Endothelial cell of umbilical vein (primary cell): ENCODE results near the gene AK6.

ENCODE experiments used
- CTCF ChIP-seq, 2 donors: IDR thresholded peaks; 1 replicate in 1 of 2; 2 replicates in 1 of 2; pipeline ENCODE4 v1.5.1; 2011; ENCODE audit warnings: low read length in 2 of 2, mild to moderate bottlenecking in 2 of 2, moderate library complexity in 2 of 2, control low read depth in 1 of 2, inconsistent platforms in 1 of 2, low read depth in 1 of 2; ENCODE audit not compliant: insufficient read depth in 1 of 2; ENCODE audit errors: extremely low read depth in 1 of 2
- EZH2 ChIP-seq: IDR thresholded peaks from 2 replicates; pipeline ENCODE4 v1.6.1; 2012; ENCODE audit warnings: borderline replicate concordance, low read depth, mild to moderate bottlenecking, moderate library complexity, low read length, inconsistent platforms; ENCODE audit not compliant: severe bottlenecking
- FOS ChIP-seq: IDR thresholded peaks from 2 replicates; pipeline ENCODE4 v1.6.1; 2011; ENCODE audit warnings: mild to moderate bottlenecking, low read length, moderate library complexity, borderline replicate concordance; ENCODE audit not compliant: insufficient read depth
- MAX ChIP-seq: IDR thresholded peaks from 2 replicates; pipeline ENCODE4 v1.6.1; 2011; ENCODE audit not compliant: insufficient read depth, insufficient read length
- POLR2A ChIP-seq: IDR thresholded peaks from 2 replicates; pipeline ENCODE4 v1.6.1; 2012; ENCODE audit warnings: low read depth, mild to moderate bottlenecking, control low read depth, low read length

GRCh38 chr5:69313428-69313827, 55.9 kb downstream of the AK6 start:
- no peak for TF ChIP-seq CTCF (IDR thresholded peaks at IDR 0.05; ENCODE audit: extremely low read depth in 1 of 2, insufficient read depth in 1 of 2, low read depth in 1 of 2, low read length in 2 of 2)
- TF ChIP-seq EZH2 = no peak
- no peak for TF ChIP-seq MAX
- TF ChIP-seq FOS = no peak
- no peak for TF ChIP-seq POLR2A
